Duodenal mucosa (tissue), 2 donors: Measurements from ENCODE around the gene MS4A1.
"Not testable (repeated sequence)": the region's sequence is repeated elsewhere in the genome, so short reads cannot be mapped to it uniquely, and the experiment has no call there.

Experiments used
- H3K27ac ChIP-seq: one replicate; pipeline ENCODE4 v1.7.0; 2013; ENCODE audit warnings: low read depth, low read length
- H3K27me3 ChIP-seq, 2 donors: one replicate each; pipeline ENCODE4 v1.7.0; 2013; ENCODE audit warnings: low read length in 2 of 2, control low read depth in 1 of 2; ENCODE audit not compliant: insufficient read depth in 2 of 2, control insufficient read depth in 1 of 2
- H3K36me3 ChIP-seq, 2 donors: one replicate each; pipeline ENCODE4 v1.7.0; 2013; ENCODE audit warnings: low read length in 2 of 2, control low read depth in 1 of 2; ENCODE audit not compliant: insufficient read depth in 2 of 2, control insufficient read depth in 1 of 2
- H3K4me1 ChIP-seq, 2 donors: one replicate each; pipeline ENCODE4 v1.7.0; 2013; ENCODE audit warnings: low read length in 2 of 2, control low read depth in 1 of 2; ENCODE audit not compliant: insufficient read depth in 2 of 2, control insufficient read depth in 1 of 2
- H3K4me3 ChIP-seq, 2 donors: one replicate each; pipeline ENCODE4 v1.7.0; 2013; ENCODE audit warnings: low read length in 2 of 2, low read depth in 1 of 2
- H3K9ac ChIP-seq, 2 donors: one replicate each; pipeline ENCODE4 v1.7.0; 2013; ENCODE audit warnings: low read length in 2 of 2, low read depth in 1 of 2
- H3K9me3 ChIP-seq, 2 donors: one replicate each; pipeline ENCODE4 v1.7.0; 2013; ENCODE audit warnings: low read length in 2 of 2, control low read depth in 1 of 2; ENCODE audit not compliant: control insufficient read depth in 1 of 2

The MS4A1 gene

GRCh38 chr11:60500276-60500910 lies 44.7 kb downstream of the MS4A1 start:
- Histone ChIP-seq H3K9ac (no peak overlapping the region), H3K9me3 (no peaks in the 10 kb centered on the region), H3K36me3 (no peaks in the 10 kb centered on the region), H3K4me1 (peaks cover 0 to 12% of the 10 kb centered on the region in 2 donors), H3K27me3 (no peaks in the 10 kb centered on the region), H3K4me3 (no peak overlapping the region), H3K27ac (no peak overlapping the region)

GRCh38 chr11:60502221-60502775 lies 46.7 kb downstream of the MS4A1 start:
- H3K27me3 ChIP-seq, result no peaks in the 10 kb centered on the region
- peak overlapping the region; percentile 10 for H3K27ac ChIP-seq
- H3K4me3 ChIP-seq, result no peak overlapping the region
- peaks cover 0 to 12% of the 10 kb centered on the region in 2 donors for H3K4me1 ChIP-seq
- H3K9ac ChIP-seq, result no peak overlapping the region
- H3K36me3 ChIP-seq, result no peaks in the 10 kb centered on the region
- H3K9me3 ChIP-seq, result no peaks in the 10 kb centered on the region

GRCh38 chr11:60504219-60504905 lies 48.7 kb downstream of the MS4A1 start:
- peaks cover 3 to 5% of the 10 kb centered on the region in 2 donors for H3K27me3 ChIP-seq
- no peak overlapping the region for H3K27ac ChIP-seq
- H3K9ac ChIP-seq, result no peak overlapping the region
- no peak overlapping the region for H3K4me3 ChIP-seq
- peaks cover 0 to 12% of the 10 kb centered on the region in 2 donors for H3K4me1 ChIP-seq
- no peaks in the 10 kb centered on the region for H3K36me3 ChIP-seq
- no peaks in the 10 kb centered on the region for H3K9me3 ChIP-seq

- not testable (repeated sequence) for H3K9me3 ChIP-seq, H3K4me3 ChIP-seq, H3K36me3 ChIP-seq
Observed at GRCh38 chr11:60509609-60510008, 54.0 kb downstream of the MS4A1 start.

GRCh38 chr11:60510209-60510608 lies 54.6 kb downstream of the MS4A1 start:
- H3K9me3 ChIP-seq, H3K27me3 ChIP-seq, H3K36me3 ChIP-seq, H3K4me1 ChIP-seq, H3K4me3 ChIP-seq, H3K9ac ChIP-seq, H3K27ac ChIP-seq: not testable (repeated sequence)

More at GRCh38 chr11:60509609-60510008, 54.0 kb downstream of the MS4A1 start:
- H3K27me3 ChIP-seq, H3K9ac ChIP-seq, H3K4me1 ChIP-seq, H3K27ac ChIP-seq: not testable (repeated sequence)

GRCh38 chr11:60511393-60511792 lies 55.7 kb downstream of the MS4A1 start:
- H3K27me3 ChIP-seq, result peaks cover 3 to 5% of the 10 kb centered on the region in 2 donors
- no peak overlapping the region for H3K4me3 ChIP-seq
- H3K36me3 ChIP-seq, result no peaks in the 10 kb centered on the region
- no peaks in the 10 kb centered on the region for H3K9me3 ChIP-seq
- no peaks in the 10 kb centered on the region for H3K4me1 ChIP-seq
- H3K9ac ChIP-seq, result no peak overlapping the region
- H3K27ac ChIP-seq, result no peak overlapping the region

GRCh38 chr11:60512651-60513225 lies 57.1 kb downstream of the MS4A1 start:
- no peaks in the 10 kb centered on the region for H3K9me3 ChIP-seq
- H3K27ac ChIP-seq, result no peak overlapping the region
- H3K4me1 ChIP-seq, result no peaks in the 10 kb centered on the region
- no peaks in the 10 kb centered on the region for H3K36me3 ChIP-seq
- no peak overlapping the region for H3K4me3 ChIP-seq
- H3K9ac ChIP-seq, result no peak overlapping the region
- peaks cover 3% of the 10 kb centered on the region in 2 donors for H3K27me3 ChIP-seq

GRCh38 chr11:60513496-60514460 lies 58.1 kb downstream of the MS4A1 start:
- Histone ChIP-seq H3K9me3 (no peaks in the 10 kb centered on the region), H3K27me3 (peaks cover 0 to 3% of the 10 kb centered on the region in 2 donors), H3K9ac (no peak overlapping the region), H3K27ac (no peak overlapping the region), H3K4me1 (no peaks in the 10 kb centered on the region), H3K36me3 (no peaks in the 10 kb centered on the region), H3K4me3 (no peak overlapping the region)

- H3K4me1 ChIP-seq, result no peaks in the 10 kb centered on the region
- H3K27ac ChIP-seq, result no peak within 1 kb of the TSS
- no peak within 1 kb of the TSS for H3K4me3 ChIP-seq
- no peaks in the 10 kb centered on the region for H3K36me3 ChIP-seq
- H3K27me3 ChIP-seq, result peaks cover 0 to 3% of the 10 kb centered on the region in 2 donors
- no peak within 1 kb of the TSS for H3K9ac ChIP-seq
- no peaks in the 10 kb centered on the region for H3K9me3 ChIP-seq
Observed at GRCh38 chr11:60515144-60515855, 59.7 kb downstream of the MS4A1 start, which contains the start of gene MS4A13. Gene MS4A13 (plus strand): TSS chr11:60515392. CDS start chr11:60518084, 2,692 bp downstream.
